Naive thymus-derived CD8-positive, alpha-beta T cell (primary cell): ENCODE data around the gene ELOVL2. TPM values are rescaled to one million over a fixed set of nuclear protein-coding genes. Genes with fewer than 3 reads are reported as not detected.
"Not testable (repeated sequence)": the region's sequence is repeated elsewhere in the genome, so short reads cannot be mapped to it uniquely, and the experiment has no call there.

Experiments used
- ATAC-seq, 2 donors: fragments of 150-1000 bp; cut with Tn5 transposase in 1 of 2; sonication (Bioruptor Pico), chemical (Tn5 transposase) in 1 of 2; 1 replicate in 1 of 2; 2 replicates in 1 of 2; pipeline ENCODE4 v1.10.0; 2021; ENCODE audit warnings: mild to moderate bottlenecking in 2 of 2, moderate library complexity in 2 of 2
- POLR2A ChIA-PET: fragments of 350-600 bp; sonication (Branson Sonifier 250); formaldehyde crosslinking; loops from one replicate; lab custom pipeline; 2021; ENCODE audit warnings: antibody characterized with exemption; lab: Charles Lee
- DNase-seq, 10 donors: peaks; one replicate each; pipeline versions ENCODE4 v3.0.0 to v3.0.0-alpha.2; 2020 to 2022
- H3K27ac Mint-ChIP-seq, 10 donors: one replicate each; pipeline ENCODE4 v1.8.0; 2020 to 2022; ENCODE audit warnings: mild to moderate bottlenecking in 10 of 10, mixed read lengths in 10 of 10, moderate library complexity in 4 of 10, inconsistent platforms in 1 of 10
- H3K27me3 Mint-ChIP-seq, 5 donors: one replicate each; pipeline ENCODE4 v1.8.0; 2021 to 2022; ENCODE audit warnings: mixed read lengths in 5 of 5
- H3K36me3 Mint-ChIP-seq, 3 donors: one replicate each; pipeline ENCODE4 v1.8.0; 2020 to 2022; ENCODE audit warnings: mixed read lengths in 3 of 3, mild to moderate bottlenecking in 2 of 3, inconsistent platforms in 1 of 3
- H3K4me1 Mint-ChIP-seq, 4 donors: one replicate each; pipeline ENCODE4 v1.8.0; 2021 to 2022; ENCODE audit warnings: mixed read lengths in 4 of 4
- H3K4me3 Mint-ChIP-seq, 10 donors: one replicate each; pipeline ENCODE4 v1.8.0; 2020 to 2022; ENCODE audit warnings: mild to moderate bottlenecking in 10 of 10, mixed read lengths in 10 of 10, moderate library complexity in 6 of 10, inconsistent platforms in 1 of 10
- H3K9me3 Mint-ChIP-seq, 9 donors: one replicate each; pipeline ENCODE4 v1.8.0; 2020 to 2022; ENCODE audit warnings: mixed read lengths in 9 of 9, mild to moderate bottlenecking in 3 of 9, inconsistent platforms in 1 of 9, moderate library complexity in 1 of 9
- polyA plus RNA-seq, 3 donors: library from polyadenylated mRNA; unstranded; fragments of 300-500 nt; fragmentation: Illumina TruSeq; gene quantifications; one replicate each; pipeline ENCODE4 v1.2.3, GENCODE V29; 2021
- total RNA-seq, 8 experiments: library from RNA in 2 of 8; stranded (reverse) in 2 of 8; gene quantifications; one replicate each; pipeline ENCODE4 v1.2.3 and lab custom pipeline; 2021 to 2026

ELOVL2 gene
- total RNA-seq (not detected), polyA plus RNA-seq (not detected), total RNA-seq (lab: John Stamatoyannopoulos, UW) (0 to 0.42 (median 0) reads per million in 6 experiments)

- DNase-seq (peak in 5 of 10 donors; percentile 2 to 29 (median 6)), ATAC-seq (peak; percentile 69 to 86)
- POLR2A ChIA-PET: no interaction called here
- Mint-ChIP-seq H3K9me3 (peaks cover 0 to 4% (median 0%) of the 10 kb centered on the region in 9 donors), H3K36me3 (peaks cover 0 to 8% (median 4%) of the 10 kb centered on the region in 3 donors), H3K4me1 (peaks cover 6 to 16% (median 13%) of the 10 kb centered on the region in 4 donors), H3K4me3 (peak within 1 kb of the TSS; percentile 67 to 89 (median 76)), H3K27me3 (peaks cover 41 to 73% (median 63%) of the 10 kb centered on the region in 5 donors), H3K27ac (no peak within 1 kb of the TSS)
Observed at GRCh38 chr6:11043961-11044711, at the start of gene ELOVL2. ELOVL2 (minus strand) TSS chr6:11044305; CDS start chr6:11044230, 75 bp downstream.

GRCh38 chr6:11093376-11093625 is 49.2 kb upstream of the ELOVL2 start:
- peaks cover 0 to 10% (median 0%) of the 10 kb centered on the region in 3 donors for H3K36me3 Mint-ChIP-seq
- peak overlapping the region; percentile 90 to 98 (median 95) for H3K4me3 Mint-ChIP-seq
- ATAC-seq: peak; percentile 22 to 32
- peaks cover 0 to 4% (median 0%) of the 10 kb centered on the region in 5 donors for H3K27me3 Mint-ChIP-seq
- peak overlapping the region; percentile 84 to 99 (median 96) for H3K27ac Mint-ChIP-seq
- no peaks in the 10 kb centered on the region for H3K9me3 Mint-ChIP-seq
- POLR2A ChIA-PET: interaction anchor here (1.0 kb wide), 1 partner anchor 399 kb away, joined by 6 read pairs; the partner anchor contains the start of genes C6orf52 and PAK1IP1
- H3K4me1 Mint-ChIP-seq: peaks cover 13 to 29% (median 28%) of the 10 kb centered on the region in 4 donors
- DNase-seq: no peak

GRCh38 chr6:11092668-11093375 is 48.7 kb upstream of the ELOVL2 start:
- H3K4me3 Mint-ChIP-seq: peak overlapping the region; percentile 90 to 98 (median 95)
- H3K36me3 Mint-ChIP-seq: peaks cover 0 to 8% (median 0%) of the 10 kb centered on the region in 3 donors
- DNase-seq (peak in 2 of 10 donors; percentile 7 to 13), ATAC-seq (peak; percentile 19 to 30)
- peaks cover 0 to 6% (median 0%) of the 10 kb centered on the region in 5 donors for H3K27me3 Mint-ChIP-seq
- H3K4me1 Mint-ChIP-seq: peaks cover 13 to 29% (median 26%) of the 10 kb centered on the region in 4 donors
- H3K9me3 Mint-ChIP-seq: no peaks in the 10 kb centered on the region
- peak overlapping the region; percentile 84 to 99 (median 96) for H3K27ac Mint-ChIP-seq
- POLR2A ChIA-PET: interaction anchor here (1.0 kb wide), 1 partner anchor 398 kb away, joined by 6 read pairs; the partner anchor contains the start of genes C6orf52 and PAK1IP1

- H3K36me3 Mint-ChIP-seq, ATAC-seq, POLR2A ChIA-PET, H3K9me3 Mint-ChIP-seq, DNase-seq, H3K27me3 Mint-ChIP-seq: not testable (repeated sequence)
- peak overlapping the region in 3 of 10 donors; percentile 14 to 54 (median 49) for H3K4me3 Mint-ChIP-seq
- H3K4me1 Mint-ChIP-seq: peaks cover 10 to 23% (median 23%) of the 10 kb centered on the region in 4 donors
- peak overlapping the region in 5 of 10 donors; percentile 25 to 72 (median 55) for H3K27ac Mint-ChIP-seq
Observed at GRCh38 chr6:11091141-11091540, 47.0 kb upstream of the ELOVL2 start.

- Mint-ChIP-seq H3K4me3 (no peak overlapping the region), H3K27ac (no peak overlapping the region)
- DNase-seq: no peak
Observed at GRCh38 chr6:11089695-11090094, 45.6 kb upstream of the ELOVL2 start.

GRCh38 chr6:11087141-11087812 is 43.2 kb upstream of the ELOVL2 start:
- H3K36me3 Mint-ChIP-seq, POLR2A ChIA-PET, H3K27ac Mint-ChIP-seq, ATAC-seq, H3K4me3 Mint-ChIP-seq, H3K9me3 Mint-ChIP-seq, DNase-seq, H3K4me1 Mint-ChIP-seq: not testable (repeated sequence)
- H3K27me3 Mint-ChIP-seq: peaks cover 0 to 20% (median 2%) of the 10 kb centered on the region in 5 donors

More at GRCh38 chr6:11089695-11090094, 45.6 kb upstream of the ELOVL2 start:
- H3K36me3 Mint-ChIP-seq: no peaks in the 10 kb centered on the region
- H3K27me3 Mint-ChIP-seq: peaks cover 0 to 6% (median 0%) of the 10 kb centered on the region in 5 donors
- no peak for ATAC-seq
- POLR2A ChIA-PET: interaction anchor here (0.6 kb wide), 1 partner anchor 146 kb away, joined by 6 read pairs; no protein-coding TSS in a partner anchor
- no peaks in the 10 kb centered on the region for H3K9me3 Mint-ChIP-seq
- peaks cover 7 to 13% (median 9%) of the 10 kb centered on the region in 4 donors for H3K4me1 Mint-ChIP-seq

- no peak for DNase-seq
- no peak overlapping the region for H3K4me3 Mint-ChIP-seq
- POLR2A ChIA-PET: no interaction called here
- no peaks in the 10 kb centered on the region for H3K36me3 Mint-ChIP-seq
- ATAC-seq: no peak
- H3K27me3 Mint-ChIP-seq: peaks cover 0 to 20% (median 2%) of the 10 kb centered on the region in 5 donors
- no peak overlapping the region for H3K27ac Mint-ChIP-seq
- no peaks in the 10 kb centered on the region for H3K9me3 Mint-ChIP-seq
- no peaks in the 10 kb centered on the region for H3K4me1 Mint-ChIP-seq
Observed at GRCh38 chr6:11085758-11086435, 41.8 kb upstream of the ELOVL2 start.

GRCh38 chr6:11083956-11084355 is 39.9 kb upstream of the ELOVL2 start:
- peaks cover 1 to 20% (median 4%) of the 10 kb centered on the region in 5 donors for H3K27me3 Mint-ChIP-seq
- no peaks in the 10 kb centered on the region for H3K36me3 Mint-ChIP-seq
- no peak overlapping the region for H3K27ac Mint-ChIP-seq
- H3K4me1 Mint-ChIP-seq: no peaks in the 10 kb centered on the region
- POLR2A ChIA-PET: no interaction called here
- no peak overlapping the region for H3K4me3 Mint-ChIP-seq
- no peak for DNase-seq
- H3K9me3 Mint-ChIP-seq: no peaks in the 10 kb centered on the region
- ATAC-seq: no peak

GRCh38 chr6:11083491-11083890 is 39.4 kb upstream of the ELOVL2 start:
- ATAC-seq: no peak
- H3K36me3 Mint-ChIP-seq: no peaks in the 10 kb centered on the region
- H3K4me3 Mint-ChIP-seq: no peak overlapping the region
- no peak for DNase-seq
- H3K4me1 Mint-ChIP-seq: no peaks in the 10 kb centered on the region
- POLR2A ChIA-PET: no interaction called here
- H3K27me3 Mint-ChIP-seq: peaks cover 1 to 20% (median 4%) of the 10 kb centered on the region in 5 donors
- H3K27ac Mint-ChIP-seq: no peak overlapping the region
- no peaks in the 10 kb centered on the region for H3K9me3 Mint-ChIP-seq

- Mint-ChIP-seq H3K4me1 (peaks cover 0 to 3% (median 0%) of the 10 kb centered on the region in 4 donors), H3K9me3 (no peaks in the 10 kb centered on the region), H3K27ac (no peak overlapping the region), H3K4me3 (no peak overlapping the region), H3K36me3 (no peaks in the 10 kb centered on the region), H3K27me3 (peaks cover 1 to 20% (median 4%) of the 10 kb centered on the region in 5 donors)
- ATAC-seq (no peak), DNase-seq (no peak)
- POLR2A ChIA-PET: no interaction called here
Observed at GRCh38 chr6:11080296-11080695, 36.2 kb upstream of the ELOVL2 start.

- peaks cover 0 to 3% (median 0%) of the 10 kb centered on the region in 4 donors for H3K4me1 Mint-ChIP-seq
- no peaks in the 10 kb centered on the region for H3K9me3 Mint-ChIP-seq
- H3K36me3 Mint-ChIP-seq: no peaks in the 10 kb centered on the region
- ATAC-seq (no peak), DNase-seq (no peak)
- H3K4me3 Mint-ChIP-seq: no peak overlapping the region
- peaks cover 0 to 4% (median 0%) of the 10 kb centered on the region in 5 donors for H3K27me3 Mint-ChIP-seq
- POLR2A ChIA-PET: no interaction called here
- H3K27ac Mint-ChIP-seq: no peak overlapping the region
Observed at GRCh38 chr6:11078266-11078665, 34.2 kb upstream of the ELOVL2 start.

GRCh38 chr6:11076540-11076939 is 32.4 kb upstream of the ELOVL2 start:
- Mint-ChIP-seq H3K4me3 (no peak overlapping the region), H3K4me1 (peaks cover 0 to 3% (median 0%) of the 10 kb centered on the region in 4 donors), H3K9me3 (no peaks in the 10 kb centered on the region), H3K27me3 (peaks cover 0 to 4% (median 2%) of the 10 kb centered on the region in 5 donors), H3K27ac (no peak overlapping the region), H3K36me3 (no peaks in the 10 kb centered on the region)
- POLR2A ChIA-PET: no interaction called here
- no peak for DNase-seq
- no peak for ATAC-seq
